OCI-LY1 (cell line): ENCODE results near the gene DLGAP3.

Experiments used
- H2AFZ ChIP-seq: fragments of 200-600 bp; sonication (generic), shearing (Covaris generic); 2 replicates; pipeline ENCODE4 v1.6.0; 2014; ENCODE audit warnings: antibody characterized with exemption, mild to moderate bottlenecking, low read length
- H3F3A ChIP-seq: fragments of 200-600 bp; sonication (generic), shearing (Covaris generic); 2 replicates; pipeline ENCODE4 v1.6.0; 2014; ENCODE audit warnings: mild to moderate bottlenecking, antibody characterized with exemption, low read length, moderate library complexity; ENCODE audit not compliant: insufficient read depth
- H3K27ac ChIP-seq: fragments of 200-600 bp; sonication (generic); 2 replicates; pipeline ENCODE4 v1.5.1; 2014; ENCODE audit warnings: low read length, mixed run types, mild to moderate bottlenecking, low read depth; ENCODE audit not compliant: poor library complexity, severe bottlenecking
- H3K27me3 ChIP-seq: fragments of 200-600 bp; sonication (generic); 2 replicates; pipeline ENCODE4 v1.6.0; 2014; ENCODE audit warnings: antibody characterized with exemption, mild to moderate bottlenecking, low read length, moderate library complexity; ENCODE audit not compliant: insufficient read depth
- H3K36me3 ChIP-seq: fragments of 200-600 bp; sonication (generic); 2 replicates; pipeline ENCODE4 v1.6.1; 2014; ENCODE audit warnings: mild to moderate bottlenecking, antibody characterized with exemption, low read length, moderate library complexity, mixed read lengths; ENCODE audit not compliant: insufficient read depth
- H3K4me1 ChIP-seq: fragments of 200-600 bp; sonication (generic); 2 replicates; pipeline ENCODE4 v1.5.1; 2014; ENCODE audit warnings: mild to moderate bottlenecking, low read length, moderate library complexity; ENCODE audit not compliant: insufficient read depth, severe bottlenecking
- H3K4me2 ChIP-seq: fragments of 200-600 bp; sonication (generic), shearing (Covaris generic); 2 replicates; pipeline ENCODE4 v1.6.1; 2014; ENCODE audit warnings: low read length
- H3K4me3 ChIP-seq: fragments of 200-600 bp; sonication (generic); 2 replicates; pipeline ENCODE4 v1.5.1; 2014; ENCODE audit warnings: low read length, low read depth, mild to moderate bottlenecking, mixed read lengths; ENCODE audit not compliant: poor library complexity, severe bottlenecking
- H3K79me2 ChIP-seq: fragments of 200-600 bp; shearing (Covaris generic); 2 replicates; pipeline ENCODE4 v1.6.1; 2016; ENCODE audit warnings: mixed run types, low read length, mixed read lengths; ENCODE audit not compliant: insufficient read depth
- H3K9ac ChIP-seq: fragments of 200-600 bp; sonication (generic), shearing (Covaris generic); 2 replicates; pipeline ENCODE4 v1.6.1; 2014; ENCODE audit warnings: mild to moderate bottlenecking, low read length, mixed read lengths
- H3K9me2 ChIP-seq: fragments of 200-600 bp; sonication (generic), shearing (Covaris generic); 2 replicates; pipeline ENCODE4 v1.6.1; 2014; ENCODE audit warnings: low read depth, mild to moderate bottlenecking, low read length, mixed read lengths
- H3K9me3 ChIP-seq: fragments of 200-600 bp; shearing (Covaris generic); 2 replicates; pipeline ENCODE4 v1.6.1; 2014; ENCODE audit warnings: low read length, mixed read lengths
- H4K20me1 ChIP-seq: fragments of 200-600 bp; sonication (generic), shearing (Covaris generic); 2 replicates; pipeline ENCODE4 v1.6.0; 2016; ENCODE audit warnings: mild to moderate bottlenecking, low read length; ENCODE audit not compliant: insufficient read depth
- EZH2 ChIP-seq: fragments of 200-600 bp; sonication (generic), shearing (Covaris generic); IDR thresholded peaks from 2 replicates; pipeline ENCODE4 v1.8.0; 2017; ENCODE audit warnings: borderline replicate concordance, mixed run types, mild to moderate bottlenecking, antibody characterized with exemption, low read length, moderate library complexity, mixed read lengths
- TF ChIP-seq, protein P1 (sequence below): fragments of 200-600 bp; sonication (generic), shearing (Covaris generic); IDR thresholded peaks from 2 replicates; pipeline ENCODE4 v1.5.1; 2017; ENCODE audit warnings: mild to moderate bottlenecking, antibody characterized with exemption, low read length, moderate library complexity, mixed read lengths

Gene DLGAP3

DNA sequence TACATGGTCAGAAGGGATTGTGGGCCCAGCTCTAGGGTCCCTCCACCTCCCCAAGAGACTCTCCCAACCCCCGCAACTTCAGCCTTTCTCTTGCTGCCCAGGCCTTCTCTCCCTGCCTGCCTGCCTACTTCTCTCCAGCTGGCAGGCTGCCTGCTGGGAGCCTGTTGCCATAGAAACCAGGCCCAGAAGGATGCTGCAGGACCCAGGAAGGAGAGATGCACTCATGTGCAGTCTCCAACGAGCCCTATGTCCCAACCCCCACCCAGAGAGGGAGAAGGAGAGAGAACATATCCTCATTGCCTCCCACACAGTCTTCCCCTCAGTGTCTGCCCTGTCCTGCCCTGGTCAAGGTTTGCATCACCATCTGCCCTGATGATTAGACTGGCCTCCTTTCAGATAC lies 59.1 kb downstream of the DLGAP3 start:
- TF ChIP-seq, protein P1, sequence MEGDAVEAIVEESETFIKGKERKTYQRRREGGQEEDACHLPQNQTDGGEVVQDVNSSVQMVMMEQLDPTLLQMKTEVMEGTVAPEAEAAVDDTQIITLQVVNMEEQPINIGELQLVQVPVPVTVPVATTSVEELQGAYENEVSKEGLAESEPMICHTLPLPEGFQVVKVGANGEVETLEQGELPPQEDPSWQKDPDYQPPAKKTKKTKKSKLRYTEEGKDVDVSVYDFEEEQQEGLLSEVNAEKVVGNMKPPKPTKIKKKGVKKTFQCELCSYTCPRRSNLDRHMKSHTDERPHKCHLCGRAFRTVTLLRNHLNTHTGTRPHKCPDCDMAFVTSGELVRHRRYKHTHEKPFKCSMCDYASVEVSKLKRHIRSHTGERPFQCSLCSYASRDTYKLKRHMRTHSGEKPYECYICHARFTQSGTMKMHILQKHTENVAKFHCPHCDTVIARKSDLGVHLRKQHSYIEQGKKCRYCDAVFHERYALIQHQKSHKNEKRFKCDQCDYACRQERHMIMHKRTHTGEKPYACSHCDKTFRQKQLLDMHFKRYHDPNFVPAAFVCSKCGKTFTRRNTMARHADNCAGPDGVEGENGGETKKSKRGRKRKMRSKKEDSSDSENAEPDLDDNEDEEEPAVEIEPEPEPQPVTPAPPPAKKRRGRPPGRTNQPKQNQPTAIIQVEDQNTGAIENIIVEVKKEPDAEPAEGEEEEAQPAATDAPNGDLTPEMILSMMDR: no peak
- TF ChIP-seq EZH2: no peak
- H3K79me2 ChIP-seq: no peaks in the 10 kb centered on the region
- H2AFZ ChIP-seq: no peak overlapping the region
- no peak overlapping the region for H3K9ac ChIP-seq
- peaks cover 10% of the 10 kb centered on the region for H3K4me1 ChIP-seq
- no peaks in the 10 kb centered on the region for H3K9me2 ChIP-seq
- no peaks in the 10 kb centered on the region for H3K36me3 ChIP-seq
- H3K9me3 ChIP-seq: no peaks in the 10 kb centered on the region
- H3K4me2 ChIP-seq: no peak overlapping the region
- H3K4me3 ChIP-seq: no peak overlapping the region
- H4K20me1 ChIP-seq: no peaks in the 10 kb centered on the region
- H3K27ac ChIP-seq: no peak overlapping the region
- no peaks in the 10 kb centered on the region for H3F3A ChIP-seq
- H3K27me3 ChIP-seq: peaks cover 8% of the 10 kb centered on the region; the same call in 1 of the 2 replicates

DNA sequence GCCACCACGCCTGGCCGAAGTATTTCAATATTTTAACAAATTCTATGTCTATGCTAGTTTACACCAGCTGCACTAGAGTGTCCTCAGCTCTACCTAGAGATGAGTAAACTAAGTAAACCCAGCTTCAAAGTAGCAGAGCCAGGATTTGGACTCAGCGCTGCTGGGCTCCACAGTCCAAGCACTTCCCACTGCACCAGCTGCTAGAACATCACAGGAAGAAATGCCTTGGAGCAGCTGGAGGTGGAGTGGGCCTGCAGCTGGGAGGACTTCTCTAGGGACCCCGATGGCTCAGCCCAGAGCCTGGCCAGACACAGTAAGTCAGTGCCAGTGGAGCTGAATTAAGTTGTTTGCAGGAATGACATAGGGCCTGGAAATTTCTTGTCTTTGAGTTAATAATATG lies 59.7 kb downstream of the DLGAP3 start:
- H3K27ac ChIP-seq: no peak overlapping the region
- H3K79me2 ChIP-seq: no peaks in the 10 kb centered on the region
- H3K4me3 ChIP-seq: no peak overlapping the region
- no peak overlapping the region for H3K4me2 ChIP-seq
- no peaks in the 10 kb centered on the region for H3F3A ChIP-seq
- no peaks in the 10 kb centered on the region for H4K20me1 ChIP-seq
- H3K27me3 ChIP-seq: peaks cover 8% of the 10 kb centered on the region; the same call in 1 of the 2 replicates
- TF ChIP-seq, protein P1: no peak
- no peak for TF ChIP-seq EZH2
- no peaks in the 10 kb centered on the region for H3K36me3 ChIP-seq
- H3K9ac ChIP-seq: no peak overlapping the region
- H2AFZ ChIP-seq: no peak overlapping the region
- H3K9me2 ChIP-seq: no peaks in the 10 kb centered on the region
- H3K4me1 ChIP-seq: peaks cover 10% of the 10 kb centered on the region
- no peaks in the 10 kb centered on the region for H3K9me3 ChIP-seq

DNA sequence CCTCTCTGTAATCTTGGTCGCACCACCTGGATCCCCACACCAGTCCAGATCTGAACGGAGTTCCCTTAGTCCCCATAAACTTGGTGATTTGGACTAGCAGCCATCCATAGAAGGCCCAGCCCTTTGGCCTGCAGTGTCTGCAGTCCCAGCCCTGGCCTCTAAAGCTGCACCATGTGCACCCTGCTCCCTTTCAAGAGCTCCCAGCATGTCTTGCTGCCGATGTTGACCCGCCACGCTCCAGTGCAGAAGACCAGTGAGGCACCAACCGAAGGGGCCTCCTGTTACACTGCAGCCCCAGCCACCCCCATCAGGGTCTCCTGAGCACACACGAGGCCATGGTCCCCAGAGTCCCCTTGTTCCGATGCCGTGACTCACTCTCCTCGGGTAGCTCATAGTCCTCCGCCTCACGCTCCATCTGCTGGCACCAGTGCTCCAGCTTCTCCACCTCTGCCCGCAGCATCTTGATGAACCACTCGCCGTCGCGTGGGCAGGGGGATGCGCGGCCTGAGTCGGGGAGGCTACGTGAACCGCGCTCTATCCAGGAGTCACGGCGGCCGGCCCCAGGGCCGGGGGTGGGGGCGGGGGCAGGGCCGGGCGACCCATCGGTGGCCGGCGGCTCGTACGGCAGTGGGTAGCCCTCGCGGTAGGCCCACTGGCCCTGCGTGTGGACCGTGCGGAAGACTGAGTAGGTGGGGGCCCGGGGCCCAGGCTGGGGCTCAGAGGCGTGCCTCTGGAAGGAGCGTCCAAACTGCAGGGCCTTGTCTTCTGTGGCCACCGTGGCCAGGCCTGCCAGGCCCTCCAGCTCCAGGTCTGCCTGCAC lies 61.0 kb downstream of the DLGAP3 start:
- H3K27ac ChIP-seq: no peak overlapping the region
- H3K36me3 ChIP-seq: no peaks in the 10 kb centered on the region
- H3K4me1 ChIP-seq: peaks cover 10% of the 10 kb centered on the region
- no peaks in the 10 kb centered on the region for H3K9me3 ChIP-seq
- no peak overlapping the region for H2AFZ ChIP-seq
- TF ChIP-seq, protein P1: no peak
- TF ChIP-seq EZH2: no peak
- H3K4me3 ChIP-seq: no peak overlapping the region
- H3K27me3 ChIP-seq: 0 out of 2 replicates have a peak, but pooled peaks cover 3% of the 10 kb centered on the region
- no peak overlapping the region for H3K9ac ChIP-seq
- H3K9me2 ChIP-seq: no peaks in the 10 kb centered on the region
- no peaks in the 10 kb centered on the region for H3K79me2 ChIP-seq
- H4K20me1 ChIP-seq: no peaks in the 10 kb centered on the region
- H3K4me2 ChIP-seq: no peak overlapping the region
- H3F3A ChIP-seq: no peaks in the 10 kb centered on the region
